ENCODE measurements around the gene ADAM19.

The ADAM19 gene

DNA sequence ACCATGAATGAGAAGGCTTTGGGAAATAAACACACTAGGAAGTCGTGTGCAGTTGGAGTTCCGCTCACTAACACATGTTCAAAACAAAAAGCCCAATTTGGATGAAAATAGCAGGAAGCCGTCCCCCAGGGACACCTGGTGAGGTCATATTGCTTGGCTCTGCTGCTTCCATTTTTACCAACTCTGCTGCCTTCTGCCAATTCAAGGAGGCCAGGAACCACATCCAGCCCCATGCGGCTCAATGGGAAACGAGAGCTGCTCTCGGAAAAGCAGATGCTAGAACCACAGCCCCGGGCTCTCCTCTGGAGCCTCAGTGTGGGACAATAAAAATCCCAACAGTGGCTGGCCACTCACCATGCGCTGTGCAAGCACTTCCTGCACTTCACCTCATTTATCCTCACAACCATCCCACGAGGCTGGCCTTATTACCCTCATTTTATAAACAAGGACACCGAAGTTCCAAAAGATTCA, 13.4 kb downstream of the ADAM19 start:
- no peak for DNase-seq

DNA sequence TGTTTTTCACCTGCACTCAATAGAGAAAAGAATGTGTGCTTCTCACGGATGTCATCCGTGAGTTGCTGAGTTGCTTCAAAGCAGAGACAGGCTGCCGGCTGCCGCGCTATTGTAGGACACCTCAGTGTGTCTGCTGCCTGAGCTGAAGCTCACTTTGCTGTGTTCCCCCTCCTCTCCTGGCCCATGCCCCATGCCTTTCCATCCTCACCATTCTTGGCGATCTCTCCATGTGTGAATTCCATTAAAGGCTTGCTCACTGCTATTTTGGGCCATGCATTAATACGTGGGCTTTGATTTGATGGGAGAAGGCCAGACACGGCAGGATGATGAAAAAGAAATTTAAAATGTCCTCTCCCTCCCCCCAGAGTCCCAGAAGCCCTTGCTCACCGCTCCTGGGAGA, 14.5 kb downstream of the ADAM19 start:
- no peak for DNase-seq

DNA sequence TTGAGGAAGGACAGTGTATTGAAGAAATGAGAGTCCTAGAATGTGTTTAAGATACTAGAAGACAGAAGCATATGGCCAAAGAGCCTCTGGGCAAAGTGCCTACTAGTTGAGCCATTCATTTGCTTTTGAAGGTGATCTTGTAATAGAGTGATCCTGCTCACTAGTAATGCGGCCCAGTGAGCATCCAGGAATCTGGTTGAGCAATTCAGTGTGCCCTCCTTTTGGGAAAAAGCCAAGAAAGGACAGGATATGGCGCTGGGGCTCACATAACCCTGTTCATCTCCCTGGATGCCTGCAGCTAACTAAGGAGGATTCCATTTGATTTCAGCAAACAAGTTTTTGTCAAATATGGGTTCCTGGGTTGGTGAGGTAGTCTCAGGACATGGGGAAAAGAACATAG, 16.3 kb downstream of the ADAM19 start:
- no peak for DNase-seq

DNA sequence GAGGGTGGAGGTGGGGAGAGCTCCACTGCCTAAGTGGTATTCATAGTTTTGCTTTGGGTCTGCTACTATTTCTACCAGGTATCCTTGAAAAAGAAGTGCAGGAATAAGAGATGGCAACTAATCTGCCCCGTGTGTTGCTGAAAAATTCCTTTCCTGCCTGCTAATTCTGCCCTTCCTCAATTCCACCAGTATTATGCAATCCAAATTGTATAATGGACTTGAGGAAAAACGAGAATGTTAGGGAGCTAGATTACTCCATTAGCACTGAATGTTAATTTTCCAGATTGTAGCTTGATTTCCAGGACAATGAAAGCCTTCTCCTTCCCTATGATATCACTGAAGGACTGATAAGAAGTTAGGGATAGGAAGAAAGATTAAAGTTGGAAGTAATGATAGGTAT, 16.9 kb downstream of the ADAM19 start:
- no peak for DNase-seq

DNA sequence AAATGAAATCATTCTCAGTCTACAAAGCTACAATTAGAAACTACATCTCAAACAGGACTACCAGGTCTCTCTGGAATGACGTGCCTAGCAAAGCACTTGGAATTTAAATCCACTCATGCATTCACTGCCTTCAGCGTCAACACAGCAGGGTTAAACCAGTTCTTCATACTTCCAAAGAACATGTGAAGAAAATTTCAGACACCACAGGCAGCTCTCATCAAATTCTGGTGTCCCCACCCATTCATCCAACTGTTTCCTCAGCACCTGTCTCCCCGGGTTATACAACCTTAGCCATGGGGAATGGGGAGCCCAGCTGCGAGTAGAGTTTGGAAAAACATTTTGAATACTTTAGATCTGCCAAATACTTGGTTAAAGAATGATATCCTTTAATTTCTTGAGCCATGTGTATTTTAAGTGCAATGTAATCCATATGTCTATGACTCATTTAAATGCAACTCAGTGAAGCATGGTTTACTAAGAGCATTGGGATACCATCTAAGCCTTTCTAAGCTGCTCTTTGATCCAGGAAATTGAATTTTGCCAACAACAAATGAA, 17.5 kb downstream of the ADAM19 start:
- DNase-seq = no peak

DNA sequence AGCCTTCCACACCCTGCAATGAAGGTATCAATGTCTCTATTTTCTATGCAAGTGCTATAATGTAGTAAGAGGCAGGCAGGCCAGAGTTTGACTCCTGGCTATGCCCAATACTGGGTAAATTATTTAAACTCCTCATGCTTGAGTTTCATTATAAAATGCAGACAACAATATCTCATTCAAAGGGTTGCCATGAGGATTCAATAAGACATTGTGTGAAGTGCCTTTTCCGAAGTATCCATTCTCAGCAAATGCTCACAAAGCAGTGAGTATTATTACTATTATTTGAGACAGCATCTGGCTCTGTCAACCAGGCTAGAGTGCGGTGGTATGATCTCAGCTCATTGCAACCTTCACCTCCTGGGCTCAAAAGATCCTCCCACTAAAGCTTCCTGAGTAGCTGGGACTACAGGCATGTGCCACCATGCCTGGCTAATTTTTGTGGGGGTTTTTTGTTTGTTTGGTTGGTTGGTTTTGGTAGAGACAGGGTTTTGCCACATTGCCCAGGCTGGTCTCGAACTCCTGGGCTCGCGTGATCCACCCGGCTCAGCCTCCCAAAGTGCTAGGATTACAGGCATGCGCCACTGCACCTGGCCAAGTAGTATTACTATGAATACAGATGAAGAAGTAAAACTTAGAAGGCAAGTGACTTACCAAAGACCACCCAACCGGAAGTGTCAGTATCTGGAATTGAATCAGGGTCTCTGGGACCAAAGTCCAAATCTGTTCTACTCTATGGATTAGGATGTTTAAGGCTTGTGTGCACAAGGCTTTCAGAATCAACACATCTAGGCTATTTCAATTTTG, 18.8 kb downstream of the ADAM19 start:
- no peak for DNase-seq

DNA sequence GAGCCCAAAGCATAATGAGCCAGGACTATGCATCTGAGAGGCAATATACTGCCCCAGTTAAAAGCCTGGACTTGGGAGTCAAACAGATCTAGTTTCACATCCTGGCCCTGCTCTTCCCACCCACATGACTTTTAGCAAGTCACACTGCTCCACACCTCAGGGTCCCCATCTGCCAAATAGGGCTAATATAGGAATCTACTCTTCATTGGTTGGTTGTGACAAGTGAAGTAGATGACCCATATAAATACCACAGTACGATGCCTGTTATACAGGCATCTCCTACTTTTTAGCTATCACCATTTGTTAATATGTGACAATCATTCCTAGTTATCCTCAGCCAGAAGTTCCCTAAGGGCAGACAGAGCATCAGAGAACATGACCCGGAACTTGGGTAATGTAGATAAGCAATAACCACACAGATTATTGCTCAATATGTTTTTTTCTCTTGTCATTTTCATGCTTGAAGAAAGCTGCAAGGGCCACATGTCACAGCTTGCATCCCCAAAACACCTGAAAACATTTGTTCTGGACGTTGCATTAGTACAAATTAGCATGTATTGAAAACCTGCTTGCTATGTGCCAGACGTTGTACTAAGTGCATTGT, 20.4 kb downstream of the ADAM19 start:
- no peak for DNase-seq

DNA sequence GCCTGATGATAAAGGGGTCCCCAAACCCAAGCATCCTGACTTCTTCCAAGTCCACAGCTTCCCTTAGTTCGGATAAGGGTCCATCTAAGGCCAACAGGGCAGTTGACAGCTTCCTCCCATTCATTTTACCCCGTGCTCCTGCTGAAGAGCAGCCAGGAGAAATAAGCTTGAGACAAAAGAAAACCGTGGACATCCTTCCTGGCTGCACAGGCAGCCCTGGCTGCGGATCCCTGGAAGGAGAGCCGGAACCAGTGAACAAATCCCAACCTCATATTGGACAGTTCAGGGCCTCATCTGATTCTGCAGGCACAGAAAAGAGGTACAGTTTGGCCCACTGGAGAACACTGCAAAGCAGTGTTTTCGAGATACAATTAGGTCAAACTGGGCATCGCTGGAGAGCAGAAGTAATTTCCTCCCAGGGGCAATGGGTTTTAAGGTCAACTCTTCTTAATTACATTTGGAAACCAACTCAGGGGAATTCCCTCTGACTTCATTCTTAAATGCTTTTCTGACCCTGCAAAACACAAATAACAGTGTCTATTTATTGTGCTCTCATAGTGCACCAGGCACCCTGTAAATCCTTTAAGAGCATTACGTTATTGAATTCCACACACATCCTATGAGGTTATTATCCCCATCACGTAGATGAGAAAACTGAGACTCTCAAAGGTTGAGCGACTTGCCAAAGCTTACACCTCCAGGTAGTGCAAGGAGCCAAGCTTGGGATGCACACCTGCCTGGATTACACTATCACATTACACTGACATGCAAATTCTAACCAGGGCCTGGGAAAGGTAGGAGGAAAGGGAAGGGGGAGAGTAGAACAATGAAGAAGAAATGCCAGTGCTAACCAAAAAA, 21.2 kb downstream of the ADAM19 start:
- DNase-seq = no peak

DNA sequence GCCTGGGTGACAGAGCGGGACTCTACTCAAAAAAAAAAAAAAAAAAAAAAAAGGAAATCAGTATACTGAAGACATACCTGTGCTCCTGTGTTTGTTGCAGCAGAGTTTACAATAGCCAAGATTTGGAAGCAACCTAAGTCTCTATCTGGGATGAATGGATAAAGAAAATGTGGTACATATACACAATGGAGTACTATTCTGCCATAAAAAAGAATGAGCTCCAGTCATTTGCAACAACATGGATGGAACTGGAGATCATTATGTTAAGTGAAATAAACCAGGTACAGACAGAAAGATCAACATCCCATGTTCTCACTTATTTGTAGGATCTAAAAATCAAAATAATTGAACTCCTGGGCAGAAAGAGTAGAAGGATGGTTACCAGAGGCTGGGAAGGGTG, 22.9 kb downstream of the ADAM19 start:
- no peak for DNase-seq

DNA sequence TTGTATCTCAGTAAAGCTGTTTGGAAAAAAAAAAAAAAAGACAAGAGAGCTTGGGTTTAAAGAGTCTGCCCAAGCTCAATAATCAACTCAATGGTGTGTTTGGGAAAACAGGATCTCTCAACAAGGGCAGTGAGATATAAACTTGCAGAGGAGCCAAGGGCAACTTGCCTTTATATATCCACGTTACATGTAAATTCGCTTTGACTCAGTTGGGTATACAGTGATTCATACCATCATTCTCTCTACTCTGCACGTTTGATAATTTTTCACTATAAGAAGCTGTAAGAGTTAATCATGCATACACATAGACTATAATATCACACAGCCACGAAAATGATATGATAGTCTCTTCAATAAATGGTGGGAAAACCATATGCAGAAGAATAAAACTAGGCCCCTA, 24.9 kb downstream of the ADAM19 start:
- no peak for DNase-seq

DNA sequence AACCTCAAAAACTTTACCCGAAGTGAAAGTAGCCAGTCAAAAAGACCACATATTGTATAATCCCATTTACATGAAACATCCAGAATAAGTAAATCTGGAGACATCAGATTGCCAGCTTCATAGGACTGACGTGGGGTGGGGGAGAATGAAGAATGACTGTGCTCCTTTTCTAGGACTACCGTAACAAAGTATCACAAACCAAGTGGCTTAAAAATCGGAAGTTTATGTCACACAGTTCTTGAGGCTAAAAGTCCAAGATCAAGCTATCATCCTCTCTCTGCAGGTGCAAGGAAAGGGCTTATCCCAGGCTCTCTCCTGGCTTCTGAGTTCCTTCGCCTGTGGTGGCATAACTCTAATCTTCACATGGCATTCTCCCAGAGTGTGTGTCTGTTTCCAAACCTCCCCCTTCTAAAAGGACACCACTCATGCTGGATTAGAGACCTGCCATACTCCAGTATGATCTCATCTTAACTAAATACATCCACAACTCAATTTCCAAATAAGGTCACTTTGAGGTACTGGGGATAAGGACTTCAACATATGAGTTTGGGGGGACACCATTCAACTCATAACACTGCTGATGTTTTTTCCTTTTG, 25.5 kb downstream of the ADAM19 start:
- no peak for DNase-seq

DNA sequence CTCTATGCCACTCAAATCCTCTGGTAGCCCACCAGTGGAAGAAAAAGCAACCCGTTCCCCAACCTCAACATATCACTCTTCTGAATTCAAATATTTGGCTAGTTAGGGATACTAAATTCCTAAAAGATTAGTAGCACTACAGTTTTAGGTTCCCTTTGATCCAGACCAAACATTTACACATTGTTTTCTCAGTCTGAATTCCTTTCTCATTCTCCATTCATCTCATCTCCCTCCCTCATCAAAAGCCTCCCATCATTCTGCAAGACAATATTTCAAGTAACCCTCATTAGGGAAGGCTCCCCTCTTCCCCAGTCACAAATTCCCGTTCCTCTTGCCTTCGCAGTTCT, 26.3 kb downstream of the ADAM19 start:
- DNase-seq = no peak

DNA sequence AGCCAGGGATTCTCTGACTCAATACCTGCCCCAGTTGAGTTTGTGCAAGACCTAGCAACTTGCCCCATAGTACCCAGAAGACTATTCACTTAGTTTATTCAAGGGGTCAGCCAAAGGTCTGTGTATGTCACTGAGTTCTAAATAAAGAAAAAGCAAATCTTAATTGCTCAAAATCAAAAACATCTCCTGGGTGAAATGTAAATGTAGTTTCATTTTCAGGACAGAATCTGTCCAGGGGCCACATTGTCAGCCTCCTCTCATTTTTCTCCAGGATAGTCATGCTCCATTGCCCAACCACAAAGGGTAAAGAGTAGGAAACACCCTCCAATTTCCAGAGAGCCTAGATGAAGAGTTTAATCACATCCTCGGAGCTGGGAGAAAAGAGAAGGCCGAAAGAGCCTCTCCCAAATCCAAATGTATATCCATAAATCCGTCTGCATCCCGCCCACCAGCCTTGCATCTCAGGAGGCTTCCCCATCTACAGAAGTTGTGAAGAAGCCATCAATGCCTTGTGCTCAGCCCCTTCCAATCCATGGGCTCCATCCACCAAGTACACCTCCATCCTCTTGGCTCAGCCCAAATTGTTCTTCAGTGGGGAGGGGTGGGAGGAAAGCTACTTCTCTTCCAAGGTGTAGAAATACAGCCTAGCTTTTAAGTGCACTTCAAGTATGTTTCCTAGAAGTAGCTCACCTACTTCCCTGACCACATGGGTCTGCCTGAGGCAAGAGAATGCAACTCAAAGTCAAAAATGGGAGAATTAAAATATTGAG, 26.9 kb downstream of the ADAM19 start:
- DNase-seq = no peak

DNA sequence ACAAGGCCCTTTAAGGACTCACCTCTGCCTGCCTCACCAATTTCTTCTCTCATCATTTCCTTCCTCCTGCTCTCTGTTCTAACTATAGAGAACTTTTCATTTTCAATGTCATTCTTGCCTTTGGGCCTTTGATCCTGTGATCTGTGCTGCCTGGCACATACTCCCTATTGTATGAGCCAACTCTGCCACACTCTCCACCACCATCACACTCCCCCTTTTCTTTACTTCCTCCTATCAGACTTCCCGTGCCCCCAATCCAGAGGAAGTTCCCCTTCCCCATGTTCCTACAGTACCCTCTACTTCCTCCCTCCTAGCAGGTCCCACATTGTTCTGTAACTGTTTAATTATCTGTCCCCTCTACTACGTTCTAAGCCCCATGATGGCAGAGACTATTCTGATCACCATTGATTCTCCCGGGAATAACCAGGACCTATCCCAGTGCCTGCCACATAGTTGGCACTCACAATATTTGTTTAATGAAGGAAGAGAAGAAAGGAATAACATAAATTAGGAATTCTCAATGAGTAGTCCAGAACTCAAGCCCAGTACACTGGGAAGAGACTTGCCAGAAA, 27.5 kb downstream of the ADAM19 start:
- DNase-seq = no peak

DNA sequence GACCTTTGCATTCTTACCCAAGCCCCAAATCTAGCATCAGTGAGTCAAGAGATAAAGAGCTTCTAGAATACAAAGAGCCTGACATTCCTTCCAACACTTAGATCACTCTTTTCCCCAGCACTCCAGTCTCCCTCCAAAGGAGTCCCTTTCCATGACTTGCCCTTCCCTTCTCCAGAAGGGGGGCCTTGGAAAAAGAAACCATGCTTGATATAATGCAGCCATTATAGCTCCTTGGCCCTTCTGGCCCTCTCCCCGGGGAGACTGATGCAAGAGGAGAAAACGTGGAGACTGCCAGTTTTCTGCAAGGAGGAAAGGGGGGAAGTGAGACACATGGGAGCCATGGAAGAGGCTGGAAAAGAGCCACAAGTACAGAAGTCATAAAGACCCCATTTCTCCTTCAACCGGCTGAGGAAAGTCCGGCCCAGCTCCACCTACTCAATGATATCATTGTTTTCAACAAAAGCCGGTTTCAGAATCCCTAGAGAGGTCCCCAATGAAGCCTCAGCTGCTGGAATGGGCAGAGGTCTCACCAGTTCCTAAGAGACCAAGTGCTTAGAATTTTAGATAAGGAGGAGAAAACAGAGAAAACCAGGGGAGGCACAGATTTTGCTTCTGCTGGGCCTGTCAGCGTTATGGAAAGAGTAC, 29.0 kb downstream of the ADAM19 start:
- no peak for DNase-seq

DNA sequence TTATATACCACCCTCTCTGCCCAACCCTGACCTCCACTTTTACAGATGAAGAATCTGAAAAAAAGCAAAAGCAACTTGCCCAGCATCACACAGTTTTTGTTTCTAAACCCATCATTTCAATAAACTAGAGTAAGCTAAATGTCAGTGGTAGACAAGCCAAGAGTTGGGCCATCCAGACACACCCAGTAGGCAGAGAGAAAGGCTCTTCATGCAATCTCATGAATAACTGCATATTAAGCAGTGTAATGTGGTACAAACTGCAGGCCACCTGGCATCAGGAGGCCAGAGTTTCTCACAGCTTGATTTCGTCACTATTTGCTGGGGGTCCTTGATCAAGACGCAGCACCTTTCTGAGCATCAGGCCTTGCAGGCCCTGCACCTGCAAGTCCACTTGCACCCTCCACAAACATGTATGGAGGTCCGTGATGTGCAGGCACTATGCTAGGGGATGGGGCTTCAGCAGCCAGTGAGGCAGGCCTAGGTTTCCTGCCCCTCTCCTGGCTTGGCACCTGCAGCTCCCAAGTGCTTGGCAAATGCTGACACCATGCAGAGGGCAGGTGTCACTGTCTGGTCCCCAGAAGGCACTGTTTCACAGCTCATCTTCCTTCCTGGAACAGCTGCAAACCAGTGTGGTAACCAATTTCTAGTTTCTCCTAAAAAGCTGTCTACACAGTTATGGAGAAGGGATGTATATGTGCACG, 29.8 kb downstream of the ADAM19 start:
- no peak for DNase-seq

DNA sequence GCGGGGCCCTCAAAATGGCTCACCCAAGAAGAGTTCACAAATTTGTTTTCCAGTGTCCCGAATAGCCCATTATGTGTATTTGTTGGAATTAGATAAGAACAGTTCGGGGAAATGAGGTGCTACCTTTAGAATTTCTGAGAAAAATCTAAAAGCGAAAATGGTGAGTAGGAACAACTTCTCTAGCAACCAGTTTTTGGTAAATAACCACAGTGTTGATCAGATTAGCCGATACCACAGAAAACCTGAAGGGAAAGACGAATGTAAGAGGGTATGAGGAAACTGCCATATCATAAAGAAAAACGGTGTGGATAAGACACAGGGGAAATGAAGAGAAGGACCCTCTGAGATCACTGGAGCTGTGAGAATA, 31.0 kb downstream of the ADAM19 start:
- DNase-seq = no peak

DNA sequence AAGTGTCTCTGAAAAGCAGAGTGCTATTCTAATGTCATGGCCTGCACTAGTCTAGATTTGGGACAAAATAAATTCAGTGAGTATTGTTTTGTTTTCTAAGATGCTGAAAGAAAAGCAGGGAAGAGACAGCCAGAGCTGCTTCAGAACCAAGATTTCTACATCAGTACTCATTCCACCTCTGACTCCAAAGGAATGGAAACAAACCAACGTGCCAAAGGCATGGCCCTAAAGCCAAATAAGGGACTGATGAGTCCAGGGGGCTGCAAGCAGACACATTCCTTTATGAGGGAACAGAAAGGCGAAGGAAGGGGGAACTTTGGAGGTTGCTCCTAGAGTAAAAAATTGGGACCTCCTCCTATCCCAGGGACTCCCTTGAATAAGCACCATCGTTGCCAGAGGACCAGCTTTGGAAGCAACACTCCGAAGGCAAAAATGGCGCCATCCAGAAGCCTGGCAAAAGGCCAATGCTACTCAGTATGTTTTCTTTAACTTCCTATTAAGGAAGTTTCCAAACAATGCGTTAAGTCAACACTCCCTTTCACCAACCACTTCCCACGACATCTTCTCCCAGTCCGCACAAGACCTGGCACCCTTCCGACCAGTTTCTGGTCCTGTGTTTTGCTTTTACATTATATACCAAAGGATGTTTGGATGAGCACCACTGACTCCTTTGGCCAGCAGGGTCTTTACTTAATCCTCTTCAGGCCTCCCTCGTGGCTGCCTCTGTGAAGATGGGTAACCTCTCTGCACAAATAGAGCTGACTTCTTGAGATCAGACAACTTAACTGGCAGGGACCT, 31.6 kb downstream of the ADAM19 start:
- DNase-seq = no peak

DNA sequence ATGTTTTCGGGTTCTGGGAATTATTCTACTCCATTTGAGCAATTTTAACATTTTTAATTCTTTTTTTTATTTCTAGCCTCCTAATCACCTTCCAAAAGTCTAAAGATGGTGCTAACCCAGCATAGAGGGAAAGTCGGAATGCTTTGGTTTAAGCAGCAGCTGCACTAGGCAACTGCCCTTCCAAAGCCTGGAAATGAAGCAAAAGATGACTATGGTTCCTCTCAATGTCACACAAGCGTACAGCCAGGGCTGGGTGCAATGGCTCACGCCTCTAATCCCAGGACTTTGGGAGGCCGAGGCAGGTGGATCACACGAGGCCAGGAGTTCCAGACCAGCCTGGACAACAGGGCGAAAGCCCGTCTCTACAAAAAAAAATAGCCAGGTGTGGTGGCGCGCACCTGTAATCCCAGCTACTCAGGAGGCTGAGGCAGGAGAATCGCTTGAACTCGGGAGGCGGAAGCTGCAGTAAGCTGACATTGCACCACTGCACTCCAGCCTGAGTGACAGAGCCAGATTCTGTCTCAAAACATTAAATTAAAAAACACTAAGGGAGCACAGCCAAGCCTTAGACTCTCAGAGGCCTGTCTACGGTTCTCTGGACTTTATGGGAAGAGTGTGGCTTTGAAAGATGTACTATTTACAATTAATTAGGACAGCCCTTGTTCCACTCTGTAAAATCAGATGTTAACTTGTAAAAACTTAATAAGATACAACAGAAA, 33.1 kb downstream of the ADAM19 start:
- DNase-seq = no peak

Data from hippocampal formation (tissue), 2 donors.